Measurements from ENCODE around the gene CSPG5.
A peak's percentile ranks its signal among the peaks of the same experiment; 100 is the strongest.

CSPG5 gene

DNA sequence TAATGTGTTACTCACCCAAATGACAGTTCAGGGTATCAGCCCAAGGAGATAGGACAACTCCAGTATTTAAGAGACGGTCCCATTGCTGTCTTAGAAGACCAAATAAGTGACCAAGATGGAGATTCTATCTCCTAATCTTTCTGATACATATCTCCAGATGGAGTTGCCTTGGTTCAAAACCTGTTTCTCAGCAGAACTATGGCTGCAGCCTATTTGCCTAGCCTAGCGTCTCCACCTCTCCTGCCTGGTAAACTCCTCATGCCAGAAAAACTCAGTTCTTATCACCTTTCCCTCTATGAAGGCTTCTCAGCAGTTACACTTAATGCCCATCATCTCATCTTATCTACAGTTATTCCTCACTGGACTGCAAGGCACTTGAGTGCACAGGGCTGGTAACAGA, 1.2 kb upstream of the CSPG5 start:
- H3K27me3 ChIP-seq (replicated peaks; ENCODE audit: control insufficient read depth, insufficient read depth, low read length) = no peaks in the 10 kb centered on the region; the same call in none of the 2 replicates
- no peaks in the 10 kb centered on the region for H3K36me3 ChIP-seq (ENCODE audit: control insufficient read depth, insufficient read depth, low read length)
- no peak for DNase-seq (ENCODE audit: extremely low read depth, insufficient read length)
- no peak overlapping the region for H3K4me3 ChIP-seq (replicated peaks; ENCODE audit: low read depth, low read length)
- TF ChIP-seq, protein P1, sequence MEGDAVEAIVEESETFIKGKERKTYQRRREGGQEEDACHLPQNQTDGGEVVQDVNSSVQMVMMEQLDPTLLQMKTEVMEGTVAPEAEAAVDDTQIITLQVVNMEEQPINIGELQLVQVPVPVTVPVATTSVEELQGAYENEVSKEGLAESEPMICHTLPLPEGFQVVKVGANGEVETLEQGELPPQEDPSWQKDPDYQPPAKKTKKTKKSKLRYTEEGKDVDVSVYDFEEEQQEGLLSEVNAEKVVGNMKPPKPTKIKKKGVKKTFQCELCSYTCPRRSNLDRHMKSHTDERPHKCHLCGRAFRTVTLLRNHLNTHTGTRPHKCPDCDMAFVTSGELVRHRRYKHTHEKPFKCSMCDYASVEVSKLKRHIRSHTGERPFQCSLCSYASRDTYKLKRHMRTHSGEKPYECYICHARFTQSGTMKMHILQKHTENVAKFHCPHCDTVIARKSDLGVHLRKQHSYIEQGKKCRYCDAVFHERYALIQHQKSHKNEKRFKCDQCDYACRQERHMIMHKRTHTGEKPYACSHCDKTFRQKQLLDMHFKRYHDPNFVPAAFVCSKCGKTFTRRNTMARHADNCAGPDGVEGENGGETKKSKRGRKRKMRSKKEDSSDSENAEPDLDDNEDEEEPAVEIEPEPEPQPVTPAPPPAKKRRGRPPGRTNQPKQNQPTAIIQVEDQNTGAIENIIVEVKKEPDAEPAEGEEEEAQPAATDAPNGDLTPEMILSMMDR (IDR thresholded peaks at IDR 0.05; ENCODE audit: insufficient read depth, low read length, poor library complexity, severe bottlenecking) = no peak

DNA sequence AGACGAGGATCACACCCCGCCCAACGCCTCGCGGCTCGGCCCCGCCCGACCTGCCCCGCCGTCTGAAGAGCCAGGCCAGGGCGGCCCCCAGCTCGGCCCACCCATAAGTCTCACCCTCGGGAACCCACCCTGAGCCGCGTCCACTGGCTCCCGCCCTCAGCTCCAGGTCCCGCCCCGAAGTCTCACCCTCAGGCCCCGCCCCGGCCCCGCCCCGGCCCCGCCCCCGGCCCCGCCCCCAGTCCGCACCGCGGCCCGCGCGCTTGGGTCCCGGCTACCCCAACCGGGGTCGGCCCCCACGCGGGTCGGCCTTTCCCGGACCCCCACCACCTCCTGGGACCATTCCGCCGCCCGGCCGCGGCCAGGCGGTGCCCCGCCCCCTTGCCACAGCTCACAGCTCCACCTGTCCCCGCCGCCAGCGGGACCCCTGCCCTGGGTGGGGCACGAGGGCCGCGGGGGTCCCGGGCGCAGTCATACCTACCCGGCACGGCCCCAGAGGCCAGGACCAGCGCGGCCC, 489 bp downstream of the CSPG5 start:
- TF ChIP-seq, protein P1 (IDR thresholded peaks at IDR 0.05; ENCODE audit: insufficient read depth, low read length, poor library complexity, severe bottlenecking) = no peak
- H3K4me3 ChIP-seq (replicated peaks; ENCODE audit: low read depth, low read length) = peak overlapping the region; percentile 58
- no peaks in the 10 kb centered on the region; the same call in none of the 2 replicates for H3K27me3 ChIP-seq (replicated peaks; ENCODE audit: control insufficient read depth, insufficient read depth, low read length)
- DNase-seq (ENCODE audit: extremely low read depth, insufficient read length) = peak; percentile 28
- no peaks in the 10 kb centered on the region for H3K36me3 ChIP-seq (ENCODE audit: control insufficient read depth, insufficient read depth, low read length)

DNA sequence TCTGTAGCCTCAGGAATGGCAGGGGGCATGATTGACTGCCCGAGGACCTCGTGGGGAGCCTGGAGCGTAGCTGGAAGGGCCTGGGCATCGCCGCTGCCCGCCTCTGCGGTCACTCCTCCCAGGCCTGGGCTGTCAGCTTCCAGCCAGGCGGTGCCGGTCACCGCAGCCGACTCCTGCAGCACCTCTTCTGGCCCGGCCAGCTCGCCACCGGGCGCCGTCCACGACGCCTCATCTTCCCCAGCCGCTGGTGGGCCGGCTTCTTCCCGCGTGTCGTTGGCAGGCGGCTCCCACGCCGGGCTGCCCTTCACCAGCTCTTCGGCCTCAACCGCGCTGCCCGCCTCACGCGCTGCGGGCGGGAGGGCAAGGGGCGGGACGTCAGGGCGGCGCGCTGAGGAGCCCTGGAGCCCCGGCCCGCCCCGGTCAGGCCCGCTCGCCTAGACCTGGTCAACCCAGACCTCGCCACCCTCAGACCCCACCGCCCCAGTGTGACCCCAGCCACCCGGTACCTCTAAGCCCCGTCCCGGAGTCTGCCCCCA, 1.0 kb downstream of the CSPG5 start:
- no peak for DNase-seq (ENCODE audit: extremely low read depth, insufficient read length)
- TF ChIP-seq, protein P1 (IDR thresholded peaks at IDR 0.05; ENCODE audit: insufficient read depth, low read length, poor library complexity, severe bottlenecking) = no peak
- Histone ChIP-seq H3K36me3 (ENCODE audit: control insufficient read depth, insufficient read depth, low read length) (no peaks in the 10 kb centered on the region), H3K27me3 (replicated peaks; ENCODE audit: control insufficient read depth, insufficient read depth, low read length) (no peaks in the 10 kb centered on the region; the same call in none of the 2 replicates), H3K4me3 (replicated peaks; ENCODE audit: low read depth, low read length) (peak overlapping the region; percentile 47)

DNA sequence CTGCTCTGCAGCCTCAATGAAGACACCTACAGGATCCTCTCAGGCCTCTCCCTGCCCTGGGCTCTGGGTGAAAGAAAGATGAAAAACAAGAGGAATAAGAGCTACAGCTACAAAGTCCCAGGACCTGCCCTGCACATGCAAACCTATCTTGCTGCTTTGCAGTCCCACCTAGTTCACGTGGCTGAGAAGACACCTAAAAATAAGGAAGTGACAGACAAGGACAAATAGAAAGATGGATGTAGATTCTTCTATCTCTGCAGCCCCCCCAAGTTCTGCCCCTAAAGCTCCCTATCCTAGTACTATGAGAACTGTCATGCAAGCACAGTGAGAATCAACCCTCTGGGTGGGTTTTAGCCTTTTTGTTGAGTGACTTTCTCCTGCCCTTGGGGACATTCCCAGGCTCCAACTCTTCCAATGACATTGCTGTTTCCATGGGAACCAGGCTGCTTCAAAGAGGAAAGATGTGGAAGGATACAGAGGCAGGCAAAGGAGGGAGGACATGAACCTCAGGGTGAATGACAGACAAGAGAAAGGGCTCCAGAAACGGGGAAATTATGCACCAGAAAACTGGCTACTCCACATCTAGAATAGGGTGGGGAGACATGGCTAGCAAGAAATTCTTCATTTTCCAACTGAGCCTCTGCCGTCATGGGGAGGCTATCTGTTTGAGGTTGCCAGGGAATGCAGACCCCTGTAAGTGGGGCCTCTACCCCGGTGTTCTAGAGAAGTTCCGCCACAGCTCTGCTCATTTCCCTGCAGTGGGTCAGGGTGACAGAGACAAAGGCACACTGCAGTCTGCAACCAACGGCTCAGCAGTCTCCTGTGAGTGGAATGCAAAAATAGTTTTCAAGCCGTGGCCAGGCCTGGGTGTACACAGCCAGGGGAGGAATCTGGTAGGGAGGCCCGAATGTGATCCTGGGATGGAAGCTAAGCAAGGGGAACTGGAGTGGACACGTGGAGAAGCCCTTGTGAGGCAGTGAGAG, 5.2 kb downstream of the CSPG5 start:
- Histone ChIP-seq H3K36me3 (ENCODE audit: control insufficient read depth, insufficient read depth, low read length) (no peaks in the 10 kb centered on the region), H3K4me3 (replicated peaks; ENCODE audit: low read depth, low read length) (no peak overlapping the region), H3K27me3 (replicated peaks; ENCODE audit: control insufficient read depth, insufficient read depth, low read length) (no peaks in the 10 kb centered on the region; the same call in none of the 2 replicates)
- no peak for DNase-seq (ENCODE audit: extremely low read depth, insufficient read length)
- TF ChIP-seq, protein P1 (IDR thresholded peaks at IDR 0.05; ENCODE audit: insufficient read depth, low read length, poor library complexity, severe bottlenecking) = no peak

DNA sequence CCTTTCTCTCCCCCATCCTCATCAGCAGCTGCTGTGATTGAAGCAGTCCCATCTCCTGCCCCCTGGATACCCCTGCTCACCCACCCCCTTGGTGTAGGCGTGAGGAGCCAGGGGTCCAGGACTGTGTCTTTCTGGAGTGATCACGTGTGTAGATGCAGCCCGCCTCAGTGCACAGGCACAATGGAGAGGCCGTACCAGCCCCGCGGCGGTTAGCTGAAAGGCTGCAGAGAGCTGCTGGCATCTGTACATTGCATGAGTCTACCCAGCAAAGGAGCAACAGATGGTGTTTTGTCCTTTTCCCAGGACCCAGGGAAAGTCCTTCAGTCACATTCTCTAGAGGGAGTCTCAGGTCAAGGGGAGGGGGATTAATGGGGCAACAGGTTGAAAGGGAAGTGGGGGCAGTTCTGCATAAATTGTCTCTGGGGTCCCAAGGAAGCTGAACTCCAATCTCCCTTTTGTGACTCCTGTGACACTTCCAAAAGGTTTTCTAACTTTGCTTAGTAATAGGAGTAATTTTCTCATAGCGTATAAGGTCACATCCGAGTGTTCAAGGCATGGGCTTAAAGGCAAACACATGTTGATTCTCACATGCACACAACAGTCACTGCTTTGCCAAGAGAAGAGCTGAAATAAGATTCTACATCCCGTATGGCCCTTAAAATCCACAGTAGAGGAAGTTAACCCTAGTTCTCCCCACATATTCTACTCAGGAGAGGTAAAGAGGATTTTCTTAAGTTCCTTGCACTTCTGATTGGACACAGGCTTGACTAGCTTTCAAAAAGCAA, 7.1 kb downstream of the CSPG5 start:
- no peaks in the 10 kb centered on the region; the same call in none of the 2 replicates for H3K27me3 ChIP-seq (replicated peaks; ENCODE audit: control insufficient read depth, insufficient read depth, low read length)
- no peaks in the 10 kb centered on the region for H3K36me3 ChIP-seq (ENCODE audit: control insufficient read depth, insufficient read depth, low read length)
- no peak for DNase-seq (ENCODE audit: extremely low read depth, insufficient read length)
- TF ChIP-seq, protein P1 (IDR thresholded peaks at IDR 0.05; ENCODE audit: insufficient read depth, low read length, poor library complexity, severe bottlenecking) = no peak
- H3K4me3 ChIP-seq (replicated peaks; ENCODE audit: low read depth, low read length) = no peak overlapping the region
